HL-60 (cell line): Measurements from ENCODE around the gene HLCS.

ENCODE experiments used
- CTCF ChIP-seq: IDR thresholded peaks from one replicate; pipeline ENCODE4 v1.5.1; 2011; ENCODE audit warnings: low read length, control low read depth, inconsistent platforms; ENCODE audit not compliant: insufficient read depth
- GABPA ChIP-seq: IDR thresholded peaks from 2 replicates; pipeline ENCODE4 v1.6.1; 2012; ENCODE audit warnings: low read depth
- POLR2AphosphoS5 ChIP-seq: IDR thresholded peaks from 2 replicates; pipeline ENCODE4 v1.6.1; 2012; ENCODE audit warnings: low read depth
- TF ChIP-seq, protein P1 (sequence below): IDR thresholded peaks from 2 replicates; pipeline ENCODE4 v1.6.1; 2012; ENCODE audit warnings: low read depth; ENCODE audit not compliant: insufficient replicate concordance

GRCh38 chr21:36882776-36883175 lies 83.7 kb downstream of the HLCS start:
- no peak for TF ChIP-seq CTCF
- TF ChIP-seq GABPA, result no peak
- no peak for TF ChIP-seq POLR2AphosphoS5
- TF ChIP-seq, protein P1, sequence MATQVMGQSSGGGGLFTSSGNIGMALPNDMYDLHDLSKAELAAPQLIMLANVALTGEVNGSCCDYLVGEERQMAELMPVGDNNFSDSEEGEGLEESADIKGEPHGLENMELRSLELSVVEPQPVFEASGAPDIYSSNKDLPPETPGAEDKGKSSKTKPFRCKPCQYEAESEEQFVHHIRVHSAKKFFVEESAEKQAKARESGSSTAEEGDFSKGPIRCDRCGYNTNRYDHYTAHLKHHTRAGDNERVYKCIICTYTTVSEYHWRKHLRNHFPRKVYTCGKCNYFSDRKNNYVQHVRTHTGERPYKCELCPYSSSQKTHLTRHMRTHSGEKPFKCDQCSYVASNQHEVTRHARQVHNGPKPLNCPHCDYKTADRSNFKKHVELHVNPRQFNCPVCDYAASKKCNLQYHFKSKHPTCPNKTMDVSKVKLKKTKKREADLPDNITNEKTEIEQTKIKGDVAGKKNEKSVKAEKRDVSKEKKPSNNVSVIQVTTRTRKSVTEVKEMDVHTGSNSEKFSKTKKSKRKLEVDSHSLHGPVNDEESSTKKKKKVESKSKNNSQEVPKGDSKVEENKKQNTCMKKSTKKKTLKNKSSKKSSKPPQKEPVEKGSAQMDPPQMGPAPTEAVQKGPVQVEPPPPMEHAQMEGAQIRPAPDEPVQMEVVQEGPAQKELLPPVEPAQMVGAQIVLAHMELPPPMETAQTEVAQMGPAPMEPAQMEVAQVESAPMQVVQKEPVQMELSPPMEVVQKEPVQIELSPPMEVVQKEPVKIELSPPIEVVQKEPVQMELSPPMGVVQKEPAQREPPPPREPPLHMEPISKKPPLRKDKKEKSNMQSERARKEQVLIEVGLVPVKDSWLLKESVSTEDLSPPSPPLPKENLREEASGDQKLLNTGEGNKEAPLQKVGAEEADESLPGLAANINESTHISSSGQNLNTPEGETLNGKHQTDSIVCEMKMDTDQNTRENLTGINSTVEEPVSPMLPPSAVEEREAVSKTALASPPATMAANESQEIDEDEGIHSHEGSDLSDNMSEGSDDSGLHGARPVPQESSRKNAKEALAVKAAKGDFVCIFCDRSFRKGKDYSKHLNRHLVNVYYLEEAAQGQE, result no peak
